Stimulated activated naive CD4-positive, alpha-beta T cell (primary cell): ENCODE measurements around the gene PPP1R27.

Experiments used
- DNase-seq, 6 experiments: peaks; one replicate each; lab custom pipeline; 2025; lab: John Stamatoyannopoulos, UW

Gene PPP1R27

DNA sequence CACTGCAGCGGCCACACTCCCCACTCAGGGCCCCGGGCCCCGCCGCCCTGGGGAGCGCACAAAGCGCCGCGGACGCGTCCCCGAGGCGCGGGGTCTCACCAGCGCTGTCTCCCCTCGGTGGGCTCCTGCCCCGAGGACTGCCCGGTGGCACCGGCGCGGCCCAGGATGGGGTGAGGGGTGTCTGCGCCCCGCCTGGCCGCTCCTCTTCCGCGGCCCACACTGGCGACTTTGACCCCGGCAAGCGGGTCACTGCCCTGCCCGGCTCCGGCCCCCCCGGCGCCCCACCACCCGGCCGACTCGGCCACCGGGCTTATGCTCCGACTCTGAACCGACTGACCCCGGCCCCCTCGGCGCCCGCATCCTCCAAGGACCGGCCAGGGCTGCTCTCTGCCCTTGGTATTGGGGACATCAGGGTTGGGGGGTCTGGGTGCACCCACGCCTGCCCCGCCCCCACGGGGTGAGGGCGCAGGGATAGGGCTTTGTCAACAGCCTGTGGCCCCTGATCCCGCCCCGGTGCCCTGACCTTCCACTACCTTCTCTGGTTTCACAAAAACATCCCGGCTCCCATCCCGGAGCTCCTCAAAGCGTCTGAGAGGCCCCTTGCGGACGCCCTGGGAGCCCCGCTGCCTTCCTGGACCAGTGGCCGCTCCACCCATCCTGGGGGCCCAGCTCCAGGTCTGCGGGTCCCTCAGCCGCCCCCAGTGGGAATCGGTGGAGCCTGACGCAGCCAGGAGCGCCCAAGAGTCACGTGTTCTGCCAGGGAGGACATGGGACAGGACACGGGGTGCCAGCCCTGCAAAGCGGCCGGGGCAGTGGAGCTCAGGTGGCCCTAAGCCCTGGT lies 30.1 kb downstream of the PPP1R27 start:
- DNase-seq: no peak

DNA sequence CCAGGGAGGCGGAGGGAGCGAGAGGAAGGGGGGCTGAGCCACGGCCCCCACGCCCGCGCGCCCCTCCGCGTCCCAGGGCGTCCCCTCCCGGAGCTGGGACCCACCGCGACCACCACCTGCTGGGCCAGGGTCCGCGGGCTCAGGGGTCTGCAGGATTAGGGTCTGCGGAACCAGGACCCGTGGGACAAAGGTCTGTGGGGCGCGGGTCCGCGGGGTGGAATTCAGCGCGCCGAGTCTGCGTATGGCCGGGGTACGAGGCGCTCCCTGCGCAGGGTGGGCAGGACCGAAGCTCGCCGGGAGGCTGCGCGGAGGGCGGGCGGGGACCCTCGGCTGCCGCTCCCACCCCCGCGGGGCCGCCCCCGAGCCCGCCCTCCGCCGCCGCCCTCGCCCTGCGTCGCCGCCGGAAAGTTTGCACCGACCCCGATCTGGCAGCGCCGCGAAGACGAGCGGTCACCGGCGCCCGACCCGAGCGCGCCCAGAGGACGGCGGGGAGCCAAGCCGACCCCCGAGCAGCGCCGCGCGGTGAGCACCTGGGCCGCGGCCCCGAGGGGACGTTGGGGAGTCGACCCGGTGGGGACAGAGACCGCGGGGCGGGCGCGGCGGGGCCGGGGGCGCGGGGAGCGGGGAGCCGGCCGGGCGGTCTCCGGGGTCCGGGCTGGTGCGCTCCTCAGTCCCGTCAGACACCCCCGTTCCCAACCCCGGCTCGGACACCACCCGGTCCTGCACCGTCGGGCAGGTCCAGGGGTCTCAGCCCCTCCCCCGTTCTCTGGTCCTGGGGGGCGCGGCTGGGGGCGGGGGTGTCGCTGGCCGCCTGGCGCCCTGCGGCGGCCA lies 30.9 kb downstream of the PPP1R27 start, which contains the start of gene GCGR:
Gene GCGR (plus strand): TSS at position 423 of the 831 bp plus-strand sequence. CDS start 4,869 bp downstream, outside the sequence.
- no peak for DNase-seq

DNA sequence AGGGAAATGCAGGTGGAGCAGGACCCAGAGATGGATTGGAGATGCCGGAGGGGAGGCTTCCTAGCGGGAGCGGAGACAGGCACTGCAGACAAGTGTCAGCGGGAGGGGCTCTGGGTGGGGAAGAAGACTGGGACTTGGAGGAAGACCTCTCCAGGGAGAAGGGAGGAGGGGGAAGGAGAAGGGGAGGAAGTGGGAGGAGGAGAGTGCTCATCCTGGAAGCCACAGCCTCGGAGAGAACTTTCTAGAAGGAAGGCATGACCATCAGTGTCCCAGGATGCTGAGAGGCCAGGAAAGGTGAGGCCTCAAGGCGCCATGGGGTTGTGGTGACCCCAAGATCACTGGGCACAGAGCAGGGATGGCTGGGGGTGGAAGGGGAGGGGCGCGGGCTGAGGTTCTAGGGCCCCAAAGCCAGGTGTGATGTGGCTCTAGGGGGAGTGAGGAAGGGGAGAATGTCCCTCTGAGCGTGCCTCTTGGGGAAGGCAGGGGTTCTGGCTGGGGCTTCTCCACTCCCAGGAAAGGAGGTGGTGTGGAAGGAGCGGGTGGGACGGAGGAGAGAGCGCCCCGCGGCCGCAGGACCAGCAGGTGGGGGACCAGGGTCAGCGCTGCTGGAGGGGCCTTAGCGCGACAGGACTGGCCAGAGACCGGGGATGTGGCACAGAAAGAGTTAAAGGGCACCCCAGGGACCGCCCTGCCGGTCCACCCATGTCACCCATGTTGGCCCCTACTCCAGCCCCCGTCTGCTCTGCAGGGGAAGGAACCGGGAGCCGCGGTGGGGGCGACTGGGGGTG lies 31.8 kb downstream of the PPP1R27 start:
- DNase-seq: no peak

DNA sequence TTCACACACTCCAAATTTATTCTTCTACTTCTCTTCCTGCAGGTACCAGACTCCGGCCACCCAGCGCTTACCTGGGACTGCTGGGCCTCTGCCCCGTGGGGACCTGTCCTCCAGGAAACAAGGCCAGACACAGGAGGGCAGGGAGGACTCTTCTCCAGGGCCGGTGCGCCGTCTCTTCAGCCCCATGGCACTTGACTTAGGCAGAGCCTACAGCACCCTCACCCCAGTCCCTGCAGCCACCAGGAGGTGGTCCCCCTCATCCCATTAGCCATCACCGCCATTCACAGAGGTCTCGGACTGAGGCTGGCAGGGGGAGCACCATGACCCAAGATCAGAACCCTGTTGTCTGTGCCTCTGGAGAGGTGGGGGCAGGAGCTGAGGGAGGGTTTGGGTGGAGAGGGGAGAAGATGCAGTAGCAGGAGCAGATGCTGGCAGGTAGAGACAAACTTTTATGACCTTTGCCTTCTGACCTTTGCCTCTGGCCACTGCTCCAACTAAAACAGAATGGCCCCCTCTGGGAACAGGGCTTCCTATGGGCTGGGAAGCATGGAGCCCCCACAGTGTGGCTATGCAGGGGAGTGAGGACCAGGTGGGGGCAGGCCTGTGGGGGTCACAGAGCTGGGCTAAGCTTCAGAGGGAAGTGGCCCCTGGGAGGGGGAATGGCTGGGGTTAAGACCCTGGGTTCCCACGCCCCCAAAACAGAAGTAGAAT lies 32.6 kb downstream of the PPP1R27 start:
- DNase-seq: no peak

DNA sequence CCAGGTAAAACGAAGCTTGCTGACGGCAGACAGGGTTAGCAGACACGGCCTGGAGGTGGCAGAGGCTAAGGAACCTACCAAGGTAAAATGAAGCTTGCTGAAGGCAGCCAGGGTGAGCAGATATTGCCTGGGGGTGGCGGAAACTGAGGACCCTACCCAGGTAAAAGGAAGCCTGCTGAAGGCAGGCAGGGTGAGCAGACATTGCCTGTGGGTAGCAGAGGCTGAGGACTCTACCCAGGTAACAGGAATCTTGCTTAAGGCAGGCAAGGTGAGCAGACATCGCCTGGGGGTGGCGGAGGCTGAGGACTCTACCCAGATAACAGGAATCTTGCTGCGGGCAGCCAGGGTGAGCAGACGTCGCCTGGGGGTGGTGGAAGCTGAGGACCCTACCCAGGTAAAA lies 33.5 kb downstream of the PPP1R27 start:
- no peak for DNase-seq

DNA sequence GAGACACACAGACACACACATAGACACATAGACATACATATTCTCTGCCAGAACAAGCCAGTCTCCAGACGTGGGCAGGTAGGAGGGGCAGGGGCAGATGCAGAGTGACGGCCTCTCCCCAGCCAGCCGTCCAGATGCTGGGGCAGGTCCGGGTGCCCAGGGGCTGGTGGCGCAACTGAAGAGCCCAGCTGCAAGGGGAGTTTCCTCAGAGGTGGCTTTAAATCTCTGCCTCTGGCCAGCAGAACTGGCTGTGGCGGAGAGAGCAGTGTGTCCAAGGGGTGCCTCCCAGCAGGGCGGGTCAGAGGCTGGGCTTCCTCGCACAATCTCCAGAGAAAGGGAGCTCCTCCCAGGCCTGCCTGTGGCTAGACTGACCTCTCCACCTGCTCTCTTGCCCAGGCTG lies 40.3 kb downstream of the PPP1R27 start:
- no peak for DNase-seq

DNA sequence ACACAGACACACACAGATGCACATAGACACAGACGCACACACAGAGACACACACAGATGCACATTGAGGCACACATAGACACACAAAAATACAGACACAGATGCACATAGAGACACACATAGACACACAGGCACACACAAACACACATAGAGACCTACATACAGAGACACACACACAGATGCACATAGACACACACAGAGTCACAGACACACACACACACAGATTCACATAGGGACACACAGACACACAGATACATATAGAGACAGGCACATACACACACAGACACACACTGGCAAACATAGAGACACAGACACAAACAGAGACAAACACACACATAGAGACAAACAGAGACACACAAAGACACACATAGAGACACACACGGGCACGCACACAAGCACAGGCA lies 40.8 kb downstream of the PPP1R27 start:
- DNase-seq: no peak

DNA sequence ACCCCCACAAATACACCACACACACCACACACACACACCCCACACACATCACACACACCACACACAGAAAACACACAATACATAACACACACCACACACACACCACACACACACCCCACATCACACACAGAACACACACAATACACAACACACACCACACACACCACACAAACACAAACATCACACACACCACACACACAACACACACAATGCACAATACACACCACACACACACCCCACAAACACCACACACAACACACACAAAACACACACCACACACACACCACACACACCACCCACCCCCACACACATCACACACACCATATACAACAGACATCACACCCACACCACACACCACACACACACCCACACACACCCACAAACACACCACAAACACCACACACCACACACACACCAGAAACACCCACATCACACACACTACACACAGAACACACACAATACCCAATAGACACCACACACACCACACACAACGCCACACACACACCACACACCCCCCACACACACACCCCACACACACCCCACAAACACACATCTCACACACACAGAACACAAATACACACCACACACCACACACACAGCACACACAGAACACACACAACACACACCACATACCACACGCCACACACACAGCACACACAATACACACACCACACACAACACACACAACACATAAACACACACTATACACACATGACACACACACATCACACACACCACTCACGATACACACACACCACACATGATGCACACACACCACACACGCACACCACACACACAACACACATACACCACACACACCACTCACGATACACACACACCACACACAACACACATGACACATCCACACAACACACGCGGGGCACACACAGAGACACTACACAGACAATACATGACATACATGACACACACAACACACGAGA lies 41.9 kb downstream of the PPP1R27 start:
- no peak for DNase-seq
